ENCODE results near the gene SRC.

DNA sequence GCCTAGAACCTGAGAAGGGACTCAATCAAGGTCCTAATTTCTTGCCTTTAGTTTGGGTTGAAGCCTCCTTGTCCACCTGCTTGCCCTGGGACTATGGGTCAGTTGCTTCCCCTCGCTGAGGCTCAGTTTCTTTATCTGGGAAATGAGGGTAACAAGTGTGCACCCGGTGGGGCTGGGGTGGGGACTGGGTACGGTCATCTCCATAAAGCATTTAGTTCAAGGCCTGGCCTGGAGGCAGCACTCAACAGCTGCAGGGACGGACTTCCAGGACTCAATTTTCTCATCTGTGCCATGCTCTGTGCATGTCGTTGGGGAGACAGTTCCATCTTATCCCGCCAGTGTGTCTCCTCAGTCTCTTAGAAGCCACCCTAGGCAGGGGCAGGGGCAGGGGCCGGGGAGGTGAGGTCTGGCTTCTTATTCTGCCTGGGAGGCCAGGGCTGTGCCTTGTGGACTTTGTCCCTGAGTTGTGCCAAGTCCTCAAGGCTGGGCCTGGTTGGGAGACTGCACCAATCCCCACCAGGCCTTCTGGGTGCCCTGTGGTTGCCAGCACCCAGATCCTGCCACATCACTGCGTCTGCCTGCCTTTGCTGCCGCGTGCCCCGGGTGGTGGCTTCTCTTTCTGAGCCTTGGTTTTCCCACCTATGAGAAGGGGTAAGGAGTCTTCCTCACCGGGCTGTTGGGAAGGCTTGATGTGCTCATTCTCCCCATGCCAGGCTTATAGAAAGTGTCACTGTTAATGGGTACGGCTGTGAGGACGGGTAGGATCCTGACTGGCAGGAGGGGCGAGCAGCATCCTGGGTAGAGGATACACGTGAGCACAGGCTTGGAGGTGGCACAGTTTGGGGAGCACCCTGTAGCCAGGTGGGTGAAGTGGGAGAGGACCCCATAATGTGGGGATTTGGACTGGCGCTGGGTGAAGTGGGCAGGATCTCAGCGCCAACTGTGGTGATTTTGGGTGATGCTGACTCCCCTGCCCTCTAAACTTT lies 8.6 kb downstream of the SRC start:
- TF ChIP-seq EZH2 (IDR thresholded peaks at IDR 0.05) (no peak), EZH2phosphoT487 (IDR thresholded peaks at IDR 0.05; ENCODE audit: borderline replicate concordance) (no peak), CTCF (IDR thresholded peaks at IDR 0.05 in 2 of 3, conservative IDR thresholded peaks at IDR 0.05 in 1 of 3; ENCODE audit: borderline replicate concordance in 1 of 3, insufficient read depth in 1 of 3, low read depth in 2 of 3, low read length in 2 of 3) (no peak), ZNF274 (IDR thresholded peaks at IDR 0.05; ENCODE audit: low read depth, low read length) (no peak)

Measured in HCT116 (cell line).